GM20431 (cell line): ENCODE measurements around the gene SETD1A.

Experiments used
- in situ Hi-C: fragments of 300-500 bp; cut with MseI, MboI; formaldehyde crosslinking; loops from one replicate; pipeline ENCODE4 v1.15.0; 2020; ENCODE audit warnings: low sequenced_read_pairs; ENCODE audit not compliant: unreplicated experiment

SETD1A gene

GRCh38 chr16:30951750-30952149 lies 5.8 kb upstream of the SETD1A start:
- in situ Hi-C loops, result no loop called here

- in situ Hi-C loops, result no loop called here
Observed at GRCh38 chr16:30953111-30953510, 4.4 kb upstream of the SETD1A start.

GRCh38 chr16:30953511-30954124 lies 3.9 kb upstream of the SETD1A start:
- in situ Hi-C loops, result no loop called here

- in situ Hi-C loops, result no loop called here
Observed at GRCh38 chr16:30954993-30955392, 2.6 kb upstream of the SETD1A start.

- in situ Hi-C loops, result no loop called here
Observed at GRCh38 chr16:30956601-30957455, 726 bp upstream of the SETD1A start.

- in situ Hi-C loops, result no loop called here
Observed at GRCh38 chr16:30958175-30959079, 873 bp downstream of the SETD1A start.

- in situ Hi-C loops, result no loop called here
Observed at GRCh38 chr16:30961384-30961783, 3.8 kb downstream of the SETD1A start.

GRCh38 chr16:30963925-30964511 lies 6.5 kb downstream of the SETD1A start:
- in situ Hi-C loops, result no loop called here

- in situ Hi-C loops, result no loop called here
Observed at GRCh38 chr16:30964574-30965226, 7.1 kb downstream of the SETD1A start.

- in situ Hi-C loops, result no loop called here
Observed at GRCh38 chr16:30965436-30965835, 7.9 kb downstream of the SETD1A start.

- in situ Hi-C loops, result no loop called here
Observed at GRCh38 chr16:30966033-30966619, 8.6 kb downstream of the SETD1A start.

- in situ Hi-C loops, result no loop called here
Observed at GRCh38 chr16:30967795-30968194, 10.2 kb downstream of the SETD1A start.

- in situ Hi-C loops, result no loop called here
Observed at GRCh38 chr16:30969246-30969842, 11.8 kb downstream of the SETD1A start.

GRCh38 chr16:30971298-30971697 lies 13.7 kb downstream of the SETD1A start:
- in situ Hi-C loops, result no loop called here

- in situ Hi-C loops, result no loop called here
Observed at GRCh38 chr16:30972872-30973271, 15.3 kb downstream of the SETD1A start.

GRCh38 chr16:30974348-30974747 lies 16.8 kb downstream of the SETD1A start:
- in situ Hi-C loops, result no loop called here

- in situ Hi-C loops, result loop anchor here (25.0 kb wide), 1 partner anchor 461 kb away; the partner anchor contains the start of genes COX6A2 and ZNF843
Observed at GRCh38 chr16:30976486-30976885, 18.9 kb downstream of the SETD1A start.

- in situ Hi-C loops, result loop anchor here (25.0 kb wide), 1 partner anchor 460 kb away; the partner anchor contains the start of genes COX6A2 and ZNF843
Observed at GRCh38 chr16:30977502-30977901, 19.9 kb downstream of the SETD1A start.
